ENCODE data around the gene IGSF21. TPM values are rescaled to one million over a fixed set of nuclear protein-coding genes. Genes with fewer than 3 reads are reported as not detected.

IGSF21 gene
- total and polyA plus RNA-seq, 2 donors (not counting 1 experiment from before 2014, with no cell fraction given), result not detected

DNA sequence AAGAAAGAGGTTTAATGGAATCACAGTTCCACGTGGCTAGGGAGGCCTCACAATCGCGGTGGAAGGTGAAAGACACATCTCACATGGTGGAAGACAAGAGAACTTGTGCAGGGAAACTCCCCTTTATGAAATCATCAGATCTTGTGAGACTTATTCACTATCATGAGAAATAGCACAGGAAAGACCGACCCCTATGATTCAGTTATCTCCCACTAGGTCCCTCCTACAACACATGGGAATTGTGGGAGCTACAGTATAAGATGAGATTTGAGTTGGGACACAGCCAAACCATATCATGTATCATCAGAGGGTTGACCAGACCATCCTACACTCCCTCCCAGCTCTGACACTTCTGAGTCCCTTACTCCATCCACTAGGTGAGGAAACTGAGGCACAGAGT, 229.2 kb downstream of the IGSF21 start:
- DNase-seq, result no peak
- CTCF ChIA-PET, result no interaction called here
- H2AFZ ChIP-seq (ENCODE audit: insufficient read depth, low read depth, low read length, poor library complexity, severe bottlenecking), result no peak overlapping the region
- no peaks in the 10 kb centered on the region for H3K36me3 ChIP-seq (replicated peaks in 1 of 2; ENCODE audit: control extremely low read depth in 1 of 2, control insufficient read depth in 1 of 2, extremely low read depth in 1 of 2, insufficient read depth in 2 of 2, low read length in 1 of 2)
- no peak overlapping the region for H3K4me3 ChIP-seq (ENCODE audit: control extremely low read depth in 1 of 5, extremely low read depth in 1 of 5, insufficient read depth in 1 of 5, low read depth in 2 of 5, low read length in 4 of 5)
- WGBS (ENCODE audit: insufficient coverage), result no CpG with 5 or more reads among the region's 4 CpGs
- no peak overlapping the region for H3K9ac ChIP-seq (ENCODE audit: low read length)
- no peak overlapping the region for H3K4me2 ChIP-seq (replicated peaks; ENCODE audit: low read depth, low read length, poor library complexity, severe bottlenecking)
- Mint-ChIP-seq H3K4me1 (no peaks in the 10 kb centered on the region), H3K27ac (no peak overlapping the region), H3K9me3 (ENCODE audit: insufficient read depth) (no peaks in the 10 kb centered on the region), H3K4me3 (no peak overlapping the region), H3K27me3 (no peaks in the 10 kb centered on the region)
- H3K27me3 ChIP-seq (replicated peaks in 1 of 4; ENCODE audit: control extremely low read depth in 1 of 4, control insufficient read depth in 3 of 4, insufficient read depth in 4 of 4, low read length in 3 of 4), result no peaks in the 10 kb centered on the region
- TF ChIP-seq, protein P1, sequence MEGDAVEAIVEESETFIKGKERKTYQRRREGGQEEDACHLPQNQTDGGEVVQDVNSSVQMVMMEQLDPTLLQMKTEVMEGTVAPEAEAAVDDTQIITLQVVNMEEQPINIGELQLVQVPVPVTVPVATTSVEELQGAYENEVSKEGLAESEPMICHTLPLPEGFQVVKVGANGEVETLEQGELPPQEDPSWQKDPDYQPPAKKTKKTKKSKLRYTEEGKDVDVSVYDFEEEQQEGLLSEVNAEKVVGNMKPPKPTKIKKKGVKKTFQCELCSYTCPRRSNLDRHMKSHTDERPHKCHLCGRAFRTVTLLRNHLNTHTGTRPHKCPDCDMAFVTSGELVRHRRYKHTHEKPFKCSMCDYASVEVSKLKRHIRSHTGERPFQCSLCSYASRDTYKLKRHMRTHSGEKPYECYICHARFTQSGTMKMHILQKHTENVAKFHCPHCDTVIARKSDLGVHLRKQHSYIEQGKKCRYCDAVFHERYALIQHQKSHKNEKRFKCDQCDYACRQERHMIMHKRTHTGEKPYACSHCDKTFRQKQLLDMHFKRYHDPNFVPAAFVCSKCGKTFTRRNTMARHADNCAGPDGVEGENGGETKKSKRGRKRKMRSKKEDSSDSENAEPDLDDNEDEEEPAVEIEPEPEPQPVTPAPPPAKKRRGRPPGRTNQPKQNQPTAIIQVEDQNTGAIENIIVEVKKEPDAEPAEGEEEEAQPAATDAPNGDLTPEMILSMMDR (IDR thresholded peaks at IDR 0.05), result no peak
- no peak for TF ChIP-seq EZH2 (IDR thresholded peaks at IDR 0.05; ENCODE audit: borderline replicate concordance, insufficient read depth, low read depth, low read length, poor library complexity, severe bottlenecking)
- H3K79me2 ChIP-seq (ENCODE audit: control insufficient read depth, insufficient read depth, low read length), result no peaks in the 10 kb centered on the region
- POLR2A ChIA-PET, result no interaction called here
- no peaks in the 10 kb centered on the region for H4K20me1 ChIP-seq (ENCODE audit: control insufficient read depth, insufficient read depth, low read length, poor library complexity, severe bottlenecking)
- ATAC-seq (ENCODE audit: low read depth), result no peak
- no peaks in the 10 kb centered on the region for H3K4me1 ChIP-seq (ENCODE audit: control insufficient read depth in 2 of 2, insufficient read depth in 2 of 2, low read length in 2 of 2)
- intact Hi-C loops (cut with micrococcal nuclease), result no loop called here
- H3K27ac ChIP-seq (ENCODE audit: low read length in 2 of 2), result no peak overlapping the region
- no peaks in the 10 kb centered on the region for H3K9me3 ChIP-seq (ENCODE audit: control extremely low read depth in 1 of 3, control insufficient read depth in 2 of 3, insufficient read depth in 1 of 3, low read length in 2 of 3)

DNA sequence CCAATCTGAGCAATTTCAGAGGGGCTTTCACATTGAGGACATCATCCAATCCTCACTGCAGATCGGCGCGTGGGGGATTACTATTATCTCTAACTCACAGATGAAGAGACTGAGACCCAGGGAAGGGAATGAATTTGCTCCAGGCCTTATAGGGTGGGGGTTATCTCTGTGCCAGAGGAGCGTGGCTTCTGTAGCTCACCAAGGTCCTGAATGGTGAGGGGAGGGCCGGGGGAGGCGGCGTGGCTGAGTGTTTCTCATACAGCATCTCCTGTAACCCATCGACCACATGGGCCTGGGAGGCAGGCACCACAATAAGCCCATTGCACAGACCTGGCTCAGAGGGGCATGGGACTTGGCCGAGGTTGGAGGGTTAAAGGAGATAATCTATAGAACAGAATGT, 230.2 kb downstream of the IGSF21 start:
- H3K27ac Mint-ChIP-seq, result no peak overlapping the region
- no peaks in the 10 kb centered on the region for H3K9me3 Mint-ChIP-seq (ENCODE audit: insufficient read depth)
- ChIA-PET CTCF (no interaction called here), POLR2A (no interaction called here)
- Histone ChIP-seq H3K4me1 (ENCODE audit: control insufficient read depth in 2 of 2, insufficient read depth in 2 of 2, low read length in 2 of 2) (no peaks in the 10 kb centered on the region), H3K27me3 (replicated peaks in 1 of 4; ENCODE audit: control extremely low read depth in 1 of 4, control insufficient read depth in 3 of 4, insufficient read depth in 4 of 4, low read length in 3 of 4) (no peaks in the 10 kb centered on the region), H3K4me3 (ENCODE audit: control extremely low read depth in 1 of 5, extremely low read depth in 1 of 5, insufficient read depth in 1 of 5, low read depth in 2 of 5, low read length in 4 of 5) (no peak overlapping the region), H3K9me3 (ENCODE audit: control extremely low read depth in 1 of 3, control insufficient read depth in 2 of 3, insufficient read depth in 1 of 3, low read length in 2 of 3) (no peaks in the 10 kb centered on the region), H2AFZ (ENCODE audit: insufficient read depth, low read depth, low read length, poor library complexity, severe bottlenecking) (no peak overlapping the region), H3K27ac (ENCODE audit: low read length in 2 of 2) (no peak overlapping the region), H3K79me2 (ENCODE audit: control insufficient read depth, insufficient read depth, low read length) (no peaks in the 10 kb centered on the region), H4K20me1 (ENCODE audit: control insufficient read depth, insufficient read depth, low read length, poor library complexity, severe bottlenecking) (no peaks in the 10 kb centered on the region), H3K9ac (ENCODE audit: low read length) (no peak overlapping the region), H3K36me3 (replicated peaks in 1 of 2; ENCODE audit: control extremely low read depth in 1 of 2, control insufficient read depth in 1 of 2, extremely low read depth in 1 of 2, insufficient read depth in 2 of 2, low read length in 1 of 2) (no peaks in the 10 kb centered on the region), H3K4me2 (replicated peaks; ENCODE audit: low read depth, low read length, poor library complexity, severe bottlenecking) (no peak overlapping the region)
- no peak for TF ChIP-seq EZH2 (IDR thresholded peaks at IDR 0.05; ENCODE audit: borderline replicate concordance, insufficient read depth, low read depth, low read length, poor library complexity, severe bottlenecking)
- TF ChIP-seq, protein P1 (IDR thresholded peaks at IDR 0.05), result no peak
- no peaks in the 10 kb centered on the region for H3K4me1 Mint-ChIP-seq
- no peaks in the 10 kb centered on the region for H3K27me3 Mint-ChIP-seq
- DNase-seq (no peak), ATAC-seq (ENCODE audit: low read depth) (no peak)
- WGBS (ENCODE audit: insufficient coverage), result 83% methylated on average over 2 of the region's 9 CpGs
- intact Hi-C loops (cut with micrococcal nuclease), result no loop called here
- H3K4me3 Mint-ChIP-seq, result no peak overlapping the region
